Activated CD4-positive, alpha-beta T cell treated with anti-CD3 and anti-CD28 coated beads, Interleukin-2, Interleukin-4, amounts not matched to agents 100 ng/mL and 50 ng/mL, durations not matched to agents 16 hours and 8 hours (primary cell): Measurements from ENCODE around the gene UGT2B17.
"Not testable (repeated sequence)": the region's sequence is repeated elsewhere in the genome, so short reads cannot be mapped to it uniquely, and the experiment has no call there.

ENCODE experiments used
- DNase-seq: peaks from one replicate; pipeline ENCODE4 v3.0.0-alpha.2; 2020; ENCODE audit warnings: low spot score

UGT2B17 gene

DNA sequence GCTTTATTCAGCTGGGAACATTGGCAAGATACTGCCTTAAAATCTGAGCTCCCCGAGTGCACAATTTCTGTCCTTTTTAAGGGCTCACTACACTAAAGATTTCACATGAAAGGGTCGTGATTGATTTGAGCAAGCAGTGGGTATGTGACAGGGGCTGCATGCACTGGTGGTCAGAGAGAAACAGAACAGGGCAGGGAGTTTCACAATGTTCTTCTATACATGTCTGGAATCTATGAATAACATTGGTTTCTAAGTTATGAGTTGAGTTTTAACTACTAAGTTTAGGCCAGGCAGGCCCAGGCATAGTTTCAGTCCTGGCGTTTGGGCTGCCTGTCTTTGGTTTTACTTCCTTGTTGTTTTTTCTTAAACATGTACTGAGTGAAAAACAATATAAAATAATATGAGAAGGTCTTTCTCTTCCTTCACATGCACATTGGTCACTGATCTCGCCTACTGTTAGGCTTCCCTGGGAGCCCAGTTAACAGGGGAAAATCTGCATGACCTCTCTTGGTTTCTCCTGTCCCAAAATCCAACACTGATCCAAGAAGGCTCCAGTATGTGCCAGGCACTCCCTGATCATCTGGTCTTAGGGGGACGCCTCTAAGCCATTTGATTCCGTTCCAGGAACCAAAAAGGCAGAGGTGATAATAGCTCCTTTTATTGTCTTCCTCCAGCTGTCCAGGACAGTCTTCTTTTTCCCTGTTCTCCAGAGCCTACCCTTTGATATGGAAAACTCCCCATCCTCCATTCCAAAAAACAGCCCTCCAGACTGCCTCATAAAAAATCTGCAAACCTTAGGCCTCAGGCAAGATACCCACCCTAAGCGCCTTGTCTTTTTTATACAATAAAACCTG lies at the start of gene UGT2B17:
Gene UGT2B17, minus strand, starts transcription at position 51 of the 854 bp plus-strand sequence. CDS start 7,838 bp downstream, outside the sequence.
- DNase-seq: no peak

- not testable (repeated sequence) for DNase-seq
These were observed 46.6 kb upstream of the UGT2B17 start for GRCh38 chr4:68622731-68623130.

- DNase-seq: no peak
These were observed 41.0 kb upstream of the UGT2B17 start for GRCh38 chr4:68617003-68617698.

- DNase-seq: no peak
These were observed 39.7 kb upstream of the UGT2B17 start for GRCh38 chr4:68615699-68616422.

DNA sequence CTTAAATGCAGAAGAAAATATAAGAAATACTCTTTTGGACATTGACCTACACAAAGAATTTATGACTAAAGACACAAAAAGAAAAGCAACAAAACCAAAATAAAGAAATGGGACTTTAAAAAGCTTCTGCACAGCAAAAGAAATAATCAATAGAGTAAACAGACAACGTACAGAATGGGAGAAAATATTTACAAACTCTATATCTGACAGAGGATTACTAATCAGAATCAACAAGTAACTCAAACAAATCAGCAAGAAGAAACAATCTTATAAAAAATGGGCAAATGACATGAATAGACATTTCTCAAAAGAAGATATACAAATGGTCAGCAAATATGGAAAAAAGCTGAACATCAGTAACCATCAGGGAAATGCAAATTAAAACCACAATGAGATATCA lies 37.6 kb upstream of the UGT2B17 start:
- DNase-seq: no peak

DNA sequence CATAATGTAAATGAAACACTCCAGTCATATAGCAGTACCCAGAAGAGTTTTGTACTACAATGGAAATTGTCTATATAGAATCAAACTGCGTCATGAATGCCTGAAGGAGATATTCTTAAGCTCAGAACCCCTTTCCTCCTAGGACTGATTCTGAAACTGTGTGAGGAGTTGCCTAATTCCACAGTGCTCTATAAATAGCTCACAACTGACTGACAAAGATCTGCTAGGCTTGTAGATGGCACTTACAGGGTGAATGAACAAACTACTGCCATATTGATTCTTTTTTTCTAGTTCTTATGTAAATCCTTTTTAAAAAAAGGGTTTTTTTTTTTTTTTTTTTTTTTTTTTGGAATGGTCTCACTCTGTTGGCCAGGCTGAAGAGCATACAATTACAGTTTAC lies 30.1 kb upstream of the UGT2B17 start:
- no peak for DNase-seq

DNA sequence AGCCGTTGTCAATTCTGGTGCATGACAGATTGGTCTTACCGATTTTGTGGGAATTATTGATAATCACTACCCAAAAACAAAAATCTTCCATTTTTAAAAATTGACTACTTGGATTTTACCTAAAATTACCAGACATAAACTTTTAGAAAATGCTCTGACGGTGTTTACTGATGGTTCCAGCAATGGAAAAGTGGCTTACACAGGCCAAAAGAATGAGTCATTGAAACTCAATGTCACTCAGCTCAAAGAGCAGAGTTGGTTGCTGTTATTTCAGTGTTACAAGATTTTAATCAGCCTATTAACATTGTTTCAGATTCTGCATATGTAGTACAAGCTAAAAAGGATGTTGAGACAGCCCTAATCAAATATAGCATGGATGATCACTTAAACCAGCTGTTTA lies 23.0 kb upstream of the UGT2B17 start:
- DNase-seq: no peak

DNA sequence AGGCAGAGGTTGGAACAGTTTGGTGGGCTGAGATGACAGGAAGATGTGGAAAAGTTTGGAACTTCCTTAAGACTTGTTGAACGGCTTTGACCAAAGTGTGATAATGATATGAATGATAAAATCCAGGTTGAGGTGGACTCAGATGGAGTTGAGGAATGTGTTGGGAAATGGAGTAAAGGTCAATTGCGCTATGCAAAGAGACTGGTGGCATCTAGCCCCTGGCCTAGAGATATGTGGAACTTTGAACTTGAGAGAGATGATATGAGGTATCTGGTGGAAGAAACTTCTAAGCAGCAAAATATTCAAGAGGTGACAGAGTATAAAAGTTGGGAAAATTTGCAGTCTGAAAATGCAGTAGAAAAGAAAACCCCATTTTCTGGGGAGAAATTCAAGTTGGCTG lies 21.4 kb upstream of the UGT2B17 start:
- DNase-seq: no peak

- DNase-seq: no peak
These were observed 18.6 kb upstream of the UGT2B17 start for GRCh38 chr4:68594678-68595077.

DNA sequence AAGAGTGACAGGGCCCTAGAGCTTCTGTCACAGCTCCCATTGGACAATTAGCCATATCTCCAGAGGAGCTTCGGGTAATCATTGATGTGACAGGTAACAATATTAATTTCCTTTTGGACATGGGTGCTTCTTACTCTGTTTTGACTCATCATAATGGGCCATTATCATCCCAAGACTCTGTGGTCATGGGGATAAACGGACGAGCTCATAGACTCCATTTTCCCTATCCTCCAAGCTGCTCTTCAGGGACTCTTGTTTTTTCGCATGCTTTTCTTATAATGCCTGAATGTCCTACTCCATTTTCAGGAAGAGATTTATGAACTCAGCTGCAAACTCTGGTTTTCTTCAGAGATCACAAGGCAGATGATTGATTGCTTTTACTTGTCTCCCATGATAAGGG lies 17.0 kb upstream of the UGT2B17 start:
- no peak for DNase-seq

GRCh38 chr4:68592673-68593072 lies 16.6 kb upstream of the UGT2B17 start:
- no peak for DNase-seq

DNA sequence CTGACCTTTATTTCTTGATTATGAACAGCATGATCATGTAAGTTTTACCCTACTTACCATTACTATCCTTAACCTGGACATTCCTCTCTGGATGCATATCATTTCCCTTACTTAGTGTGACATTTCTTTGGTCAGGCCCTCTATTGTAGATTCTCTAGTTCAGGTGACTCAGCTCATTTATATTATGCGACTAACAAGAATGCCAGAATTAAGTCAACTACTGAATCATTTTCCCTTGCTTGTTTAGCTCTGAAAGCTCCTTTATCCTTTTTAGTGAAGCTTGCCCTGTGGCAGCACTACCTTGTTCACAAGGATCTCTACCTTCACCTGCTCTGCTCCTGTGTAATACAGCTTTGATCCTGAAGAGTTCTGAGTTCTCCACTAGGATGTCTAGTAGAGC lies 15.1 kb upstream of the UGT2B17 start:
- no peak for DNase-seq

GRCh38 chr4:68589790-68590189 lies 13.7 kb upstream of the UGT2B17 start:
- DNase-seq: no peak

GRCh38 chr4:68582339-68582717 lies 6.2 kb upstream of the UGT2B17 start:
- DNase-seq: no peak

- DNase-seq: no peak
These were observed 5.5 kb upstream of the UGT2B17 start for GRCh38 chr4:68581383-68582338.

GRCh38 chr4:68577590-68577989 lies 1.5 kb upstream of the UGT2B17 start:
- DNase-seq: no peak

DNA sequence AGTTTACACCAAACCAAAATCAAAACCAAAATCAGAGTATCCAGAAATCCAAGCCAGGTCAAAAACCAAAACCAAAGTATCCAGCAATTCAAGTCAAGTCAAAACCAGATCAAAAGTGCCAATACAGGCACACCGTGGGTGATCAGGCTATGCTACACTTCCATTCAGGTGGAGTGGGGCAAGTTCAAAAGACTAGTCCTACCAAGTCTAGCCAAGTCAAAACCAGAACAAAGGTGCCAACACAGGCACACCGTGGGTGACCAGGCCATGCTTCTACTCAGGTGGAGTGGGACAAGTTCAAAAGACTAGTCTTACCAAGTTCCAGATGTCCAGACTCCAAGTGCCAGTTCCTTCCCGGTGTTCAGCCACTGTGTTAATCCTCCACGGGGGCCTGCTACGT lies 486 bp downstream of the UGT2B17 start:
- not testable (repeated sequence) for DNase-seq

GRCh38 chr4:68575081-68575480 lies 1.0 kb downstream of the UGT2B17 start:
- DNase-seq: no peak

- DNase-seq: no peak
These were observed 3.4 kb downstream of the UGT2B17 start for GRCh38 chr4:68572653-68573170.

DNA sequence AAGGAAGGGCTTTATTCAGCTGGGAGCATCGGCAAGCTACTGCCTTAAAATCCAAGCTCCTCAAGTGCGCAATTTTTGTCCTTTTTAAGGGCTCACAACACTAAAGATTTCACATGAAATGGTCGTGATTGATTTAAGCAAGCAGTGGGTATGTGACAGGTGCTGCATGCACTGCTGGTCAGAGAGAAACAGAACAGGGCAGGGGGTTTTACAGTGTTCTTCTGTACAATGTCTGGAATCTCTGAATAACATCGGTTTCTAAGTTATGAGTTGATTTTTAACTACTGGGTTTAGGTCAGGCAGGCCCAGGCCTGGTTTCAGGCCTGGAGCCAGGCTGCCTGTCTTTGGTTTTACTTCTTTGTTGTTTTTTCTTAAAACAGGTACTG lies 6.0 kb downstream of the UGT2B17 start:
- DNase-seq: no peak

- no peak for DNase-seq
These were observed 6.5 kb downstream of the UGT2B17 start for GRCh38 chr4:68569466-68570121.
